H9 (cell line): Measurements from ENCODE around the gene TJAP1. TPM values are rescaled to one million over a fixed set of nuclear protein-coding genes. Genes with fewer than 3 reads are reported as not detected.

Experiments
- DNase-seq: peaks from one replicate; pipeline ENCODE4 v3.0.0-alpha.2; 2017
- H2AFZ ChIP-seq: one replicate; pipeline ENCODE4 v1.6.1; 2013; ENCODE audit warnings: mild to moderate bottlenecking, low read length, control low read depth, moderate library complexity
- H2AK5ac ChIP-seq: 2 replicates; pipeline ENCODE4 v1.6.1; 2013; ENCODE audit warnings: low read length, control low read depth, mixed read lengths; ENCODE audit not compliant: insufficient read length
- H2BK120ac ChIP-seq: one replicate; pipeline ENCODE4 v1.6.1; 2013; ENCODE audit warnings: low read depth, mild to moderate bottlenecking, low read length, control low read depth, inconsistent platforms; ENCODE audit not compliant: poor library complexity, severe bottlenecking
- H2BK12ac ChIP-seq: 2 replicates; pipeline ENCODE4 v1.6.1; 2013; ENCODE audit warnings: low read length, control low read depth, mixed read lengths, low read depth; ENCODE audit not compliant: insufficient read length
- H2BK15ac ChIP-seq: 2 replicates; pipeline ENCODE4 v1.6.1; 2013; ENCODE audit warnings: low read depth, low read length, control low read depth
- H2BK20ac ChIP-seq: one replicate; pipeline ENCODE4 v1.6.1; 2013; ENCODE audit warnings: low read depth, mild to moderate bottlenecking, low read length, control low read depth, inconsistent platforms; ENCODE audit not compliant: poor library complexity, severe bottlenecking
- H2BK5ac ChIP-seq: 2 replicates; pipeline ENCODE4 v1.6.1; 2013; ENCODE audit warnings: low read length, control low read depth, mixed read lengths; ENCODE audit not compliant: insufficient read length
- H3K14ac ChIP-seq: 2 replicates; pipeline ENCODE4 v1.6.1; 2013; ENCODE audit warnings: low read length, control low read depth; ENCODE audit not compliant: insufficient read depth
- H3K18ac ChIP-seq: 2 replicates; pipeline ENCODE4 v1.6.1; 2013; ENCODE audit warnings: low read depth, mild to moderate bottlenecking, mixed read lengths, low read length, control low read depth; ENCODE audit not compliant: insufficient read length
- H3K23ac ChIP-seq: 2 replicates; pipeline ENCODE4 v1.6.1; 2013; ENCODE audit warnings: low read length, control low read depth, mixed read lengths, low read depth; ENCODE audit not compliant: insufficient read length
- H3K23me2 ChIP-seq: 2 replicates; pipeline ENCODE4 v1.6.1; 2013; ENCODE audit warnings: low read depth, mild to moderate bottlenecking, mixed read lengths, low read length, control low read depth; ENCODE audit not compliant: insufficient read length, poor library complexity, severe bottlenecking
- H3K27ac ChIP-seq: 2 replicates; pipeline ENCODE4 v1.5.1; 2013; ENCODE audit warnings: low read length, control low read depth, mixed read lengths, low read depth; ENCODE audit not compliant: insufficient read length
- H3K27me3 ChIP-seq: 2 replicates; pipeline ENCODE4 v1.6.1; 2013; ENCODE audit warnings: low read length, control low read depth, inconsistent platforms; ENCODE audit not compliant: insufficient read depth
- H3K4ac ChIP-seq: 2 replicates; pipeline ENCODE4 v1.6.1; 2013; ENCODE audit warnings: low read depth, mild to moderate bottlenecking, control low read depth, inconsistent platforms, low read length, moderate library complexity
- H3K4me1 ChIP-seq: 2 replicates; pipeline ENCODE4 v1.6.1; 2013; ENCODE audit warnings: low read length, control low read depth, inconsistent platforms; ENCODE audit not compliant: insufficient read depth
- H3K4me2 ChIP-seq: 2 replicates; pipeline ENCODE4 v1.6.1; 2013; ENCODE audit warnings: low read length, control low read depth, mixed read lengths; ENCODE audit not compliant: insufficient read length, insufficient read depth
- H3K56ac ChIP-seq: 2 replicates; pipeline ENCODE4 v1.6.1; 2013; ENCODE audit warnings: low read depth, mild to moderate bottlenecking, mixed read lengths, low read length, control low read depth; ENCODE audit not compliant: insufficient read length
- H3K79me1 ChIP-seq: 2 replicates; pipeline ENCODE4 v1.6.1; 2013; ENCODE audit warnings: low read depth, mild to moderate bottlenecking, moderate library complexity, low read length, control low read depth, inconsistent platforms; ENCODE audit not compliant: insufficient read depth, poor library complexity, severe bottlenecking
- H3K79me2 ChIP-seq: 2 replicates; pipeline ENCODE4 v1.6.1; 2013; ENCODE audit warnings: low read length, control low read depth, inconsistent platforms; ENCODE audit not compliant: insufficient read depth
- H3K9ac ChIP-seq: 2 replicates; pipeline ENCODE4 v1.6.1; 2013; ENCODE audit warnings: low read length, control low read depth, mixed read lengths; ENCODE audit not compliant: insufficient read length; ENCODE audit errors: extremely low read depth
- H3K9me3 ChIP-seq: one replicate; pipeline ENCODE4 v1.6.1; 2013; ENCODE audit warnings: low read depth, low read length, inconsistent platforms; ENCODE audit not compliant: control insufficient read depth
- H3T11ph ChIP-seq: one replicate; pipeline ENCODE4 v1.6.1; 2013; ENCODE audit warnings: mild to moderate bottlenecking, low read length, control low read depth, inconsistent platforms
- H4K20me1 ChIP-seq: one replicate; pipeline ENCODE4 v1.6.1; 2013; ENCODE audit not compliant: control insufficient read depth, insufficient read length, insufficient read depth
- H4K5ac ChIP-seq: 2 replicates; pipeline ENCODE4 v1.6.1; 2013; ENCODE audit warnings: low read depth, mild to moderate bottlenecking, mixed read lengths, low read length, control low read depth; ENCODE audit not compliant: insufficient read length
- H4K8ac ChIP-seq: replicated peaks from 2 replicates; pipeline ENCODE4 v1.6.1; 2013; ENCODE audit warnings: low read length, control low read depth, mixed read lengths, low read depth; ENCODE audit not compliant: insufficient read length
- H4K91ac ChIP-seq: 2 replicates; pipeline ENCODE4 v1.6.1; 2013; ENCODE audit warnings: low read depth, mild to moderate bottlenecking, moderate library complexity, mixed read lengths, low read length, control low read depth; ENCODE audit not compliant: insufficient read length
- H3K27ac Mint-ChIP-seq, 3 experiments: 2 replicates in 2 of 3; 3 replicates in 1 of 3; pipeline ENCODE4 v1.8.0; 2020 to 2021; ENCODE audit warnings: mixed read lengths in 3 of 3, mild to moderate bottlenecking in 1 of 3, moderate library complexity in 1 of 3
- H3K27me3 Mint-ChIP-seq: 2 replicates; pipeline ENCODE4 v1.8.0; 2021; ENCODE audit warnings: low read depth, mild to moderate bottlenecking, moderate library complexity, mixed read lengths
- H3K36me3 Mint-ChIP-seq, 3 experiments: 2 replicates in 2 of 3; 3 replicates in 1 of 3; pipeline ENCODE4 v1.8.0; 2020 to 2021; ENCODE audit warnings: low read depth in 3 of 3, mixed read lengths in 3 of 3; ENCODE audit not compliant: insufficient read depth in 1 of 3
- H3K4me1 Mint-ChIP-seq, 2 experiments: 2 replicates each; pipeline ENCODE4 v1.8.0; 2020; ENCODE audit warnings: mixed read lengths in 2 of 2
- H3K4me3 Mint-ChIP-seq, 2 experiments: 2 replicates in 1 of 2; 3 replicates in 1 of 2; pipeline ENCODE4 v1.8.0; 2020 to 2021; ENCODE audit warnings: mild to moderate bottlenecking in 2 of 2, mixed read lengths in 2 of 2, moderate library complexity in 1 of 2
- H3K9me3 Mint-ChIP-seq, 2 experiments: 2 replicates in 1 of 2; 3 replicates in 1 of 2; pipeline ENCODE4 v1.8.0; 2020; ENCODE audit warnings: mild to moderate bottlenecking in 2 of 2, mixed read lengths in 2 of 2, moderate library complexity in 1 of 2
- WGBS: extraction: QIAGEN DNeasy Blood & Tissue Kit; methylation state at CpG from one replicate; pipeline ENCODE4 v1.1.7; 2013; ENCODE audit warnings: missing lambda C conversion rate, low lambda C conversion rate, mixed read lengths; ENCODE audit not compliant: insufficient read length; ENCODE audit errors: extremely low coverage; 5-methylcytosine and 5-hydroxymethylcytosine counted together
- total RNA-seq: library from RNA; stranded (reverse); gene quantifications from 2 replicates; pipeline ENCODE4 v1.2.1, GENCODE V29; 2021
- TF ChIP-seq, protein P1 (sequence below): fragments of 200-600 bp; sonication (generic); conservative IDR thresholded peaks from 3 replicates; pipeline ENCODE4 v1.8.0; 2021; ENCODE audit warnings: antibody characterized with exemption, mild to moderate bottlenecking

TJAP1 gene
- total RNA-seq, 1 experiment from 2014 or later: 45.1 TPM

DNA sequence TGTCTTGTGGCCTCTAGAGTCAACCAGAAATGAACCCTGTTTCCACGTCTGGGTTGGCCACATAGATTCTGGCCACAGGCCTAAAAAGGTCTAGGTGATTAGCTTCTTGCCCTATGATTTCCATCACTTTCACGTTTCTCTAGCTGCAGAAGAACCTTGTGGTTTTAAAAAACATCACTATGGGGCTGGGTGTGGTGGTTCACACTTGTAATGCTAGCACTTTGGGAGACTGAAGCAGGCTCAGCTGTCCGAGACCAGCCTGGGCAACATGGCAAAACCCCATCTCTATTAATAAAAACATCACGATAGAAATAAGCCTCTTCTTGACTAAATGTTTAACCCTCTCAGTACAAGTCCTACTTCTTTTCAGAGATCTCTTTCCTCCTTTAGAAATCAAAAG lies 67.1 kb downstream of the TJAP1 start:
- Histone ChIP-seq H3K9me3 (no peaks in the 10 kb centered on the region), H3T11ph (no peak overlapping the region), H4K5ac (no peak overlapping the region), H2BK120ac (no peak overlapping the region), H3K14ac (no peak overlapping the region), H2AFZ (no peak overlapping the region), H2BK20ac (no peak overlapping the region), H2BK15ac (no peak overlapping the region), H3K9ac (no peak overlapping the region), H4K20me1 (no peaks in the 10 kb centered on the region), H3K23ac (no peak overlapping the region), H3K4ac (no peak overlapping the region), H3K79me1 (no peaks in the 10 kb centered on the region), H3K18ac (no peak overlapping the region), H2AK5ac (no peak overlapping the region), H3K27me3 (no peaks in the 10 kb centered on the region), H3K79me2 (no peaks in the 10 kb centered on the region), H2BK5ac (no peak overlapping the region), H4K8ac (no peak overlapping the region), H3K4me2 (no peak overlapping the region), H3K56ac (no peak overlapping the region), H4K91ac (no peak overlapping the region), H3K23me2 (no peaks in the 10 kb centered on the region), H3K27ac (no peak overlapping the region), H2BK12ac (no peak overlapping the region), H3K4me1 (no peaks in the 10 kb centered on the region)
- no peak for DNase-seq
- TF ChIP-seq, protein P1, sequence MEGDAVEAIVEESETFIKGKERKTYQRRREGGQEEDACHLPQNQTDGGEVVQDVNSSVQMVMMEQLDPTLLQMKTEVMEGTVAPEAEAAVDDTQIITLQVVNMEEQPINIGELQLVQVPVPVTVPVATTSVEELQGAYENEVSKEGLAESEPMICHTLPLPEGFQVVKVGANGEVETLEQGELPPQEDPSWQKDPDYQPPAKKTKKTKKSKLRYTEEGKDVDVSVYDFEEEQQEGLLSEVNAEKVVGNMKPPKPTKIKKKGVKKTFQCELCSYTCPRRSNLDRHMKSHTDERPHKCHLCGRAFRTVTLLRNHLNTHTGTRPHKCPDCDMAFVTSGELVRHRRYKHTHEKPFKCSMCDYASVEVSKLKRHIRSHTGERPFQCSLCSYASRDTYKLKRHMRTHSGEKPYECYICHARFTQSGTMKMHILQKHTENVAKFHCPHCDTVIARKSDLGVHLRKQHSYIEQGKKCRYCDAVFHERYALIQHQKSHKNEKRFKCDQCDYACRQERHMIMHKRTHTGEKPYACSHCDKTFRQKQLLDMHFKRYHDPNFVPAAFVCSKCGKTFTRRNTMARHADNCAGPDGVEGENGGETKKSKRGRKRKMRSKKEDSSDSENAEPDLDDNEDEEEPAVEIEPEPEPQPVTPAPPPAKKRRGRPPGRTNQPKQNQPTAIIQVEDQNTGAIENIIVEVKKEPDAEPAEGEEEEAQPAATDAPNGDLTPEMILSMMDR: no peak
- Mint-ChIP-seq H3K36me3 (peaks cover 46 to 81% (median 68%) of the 10 kb centered on the region in 3 experiments; a peak in 6 of 7 replicates), H3K4me1 (no peaks in the 10 kb centered on the region), H3K9me3 (no peaks in the 10 kb centered on the region), H3K27ac (no peak overlapping the region), H3K4me3 (no peak overlapping the region), H3K27me3 (no peaks in the 10 kb centered on the region)
- no CpG with 5 or more reads among the region's 4 CpGs for WGBS
